GM19099 (cell line): ENCODE data around the gene SH3PXD2A.

Source experiments
- POLR2A ChIP-seq: IDR thresholded peaks from 3 replicates; pipeline ENCODE4 v1.6.1; 2011; ENCODE audit warnings: low read depth; ENCODE audit not compliant: insufficient read length; ENCODE audit errors: extremely low read depth

Gene SH3PXD2A

GRCh38 chr10:103885617-103886016 lies 30.2 kb upstream of the SH3PXD2A start:
- no peak for TF ChIP-seq POLR2A

GRCh38 chr10:103884681-103885139 lies 29.3 kb upstream of the SH3PXD2A start:
- no peak for TF ChIP-seq POLR2A

- no peak for TF ChIP-seq POLR2A
These were observed 27.1 kb upstream of the SH3PXD2A start for GRCh38 chr10:103882285-103883007.

GRCh38 chr10:103881416-103882284 lies 26.3 kb upstream of the SH3PXD2A start:
- no peak for TF ChIP-seq POLR2A

DNA sequence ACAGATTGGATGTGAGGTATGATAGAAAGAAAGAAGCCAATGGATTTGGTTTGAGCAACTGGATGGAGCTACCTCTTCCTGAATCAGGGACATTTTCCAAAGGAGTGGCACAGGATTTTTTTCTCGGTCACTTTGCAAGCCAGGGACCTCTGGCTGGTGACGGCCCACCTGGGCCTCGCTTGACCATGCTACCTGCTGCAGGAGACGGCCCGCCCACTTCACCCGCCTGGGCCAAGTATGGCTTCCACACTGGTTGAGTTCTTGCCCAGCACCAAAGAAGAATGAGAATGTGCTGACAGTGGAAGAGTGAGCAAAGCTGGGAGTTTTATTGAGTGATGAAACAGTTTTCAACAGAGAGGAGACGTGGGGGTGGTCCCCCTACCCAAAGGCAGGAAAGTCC lies 24.5 kb upstream of the SH3PXD2A start:
- TF ChIP-seq POLR2A: no peak

DNA sequence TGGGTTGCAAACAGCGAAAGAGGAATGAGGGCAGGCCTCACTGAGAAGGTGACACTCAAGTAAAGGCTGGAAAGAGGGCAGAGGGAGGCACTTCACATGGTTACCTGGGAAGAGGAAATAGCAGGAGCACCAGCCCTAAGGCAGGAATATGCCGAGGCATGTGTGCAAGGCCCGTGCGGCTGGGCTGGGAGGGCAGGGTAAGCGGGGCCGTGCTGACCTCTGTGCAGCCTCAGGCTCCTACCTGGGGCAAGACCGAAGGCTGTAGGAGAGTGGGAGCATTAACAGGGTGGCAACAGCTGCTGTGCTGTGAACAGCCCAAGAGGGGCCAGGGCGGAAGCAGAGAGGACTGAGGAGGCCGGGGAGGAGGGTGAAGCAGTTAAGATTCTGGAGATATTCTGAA lies 24.0 kb upstream of the SH3PXD2A start:
- TF ChIP-seq POLR2A: no peak

DNA sequence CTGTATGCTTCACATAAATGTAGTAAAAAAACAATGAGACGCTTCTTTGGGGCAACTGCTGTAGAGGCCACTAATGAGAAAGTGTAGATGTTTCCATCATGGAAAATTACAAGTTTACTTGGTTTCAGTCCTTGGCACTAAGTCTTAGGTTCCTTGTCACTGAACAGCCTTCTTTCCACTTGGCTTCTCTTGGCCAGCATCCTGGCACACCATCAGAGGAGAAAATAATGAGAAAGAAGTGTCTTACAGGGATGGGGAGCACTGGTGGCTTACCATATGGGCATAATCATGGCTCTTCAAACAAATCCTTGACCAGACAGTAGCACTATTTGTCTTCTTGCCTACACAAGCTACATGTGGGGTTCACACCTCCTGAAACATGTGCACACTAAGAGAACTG lies 22.5 kb upstream of the SH3PXD2A start:
- TF ChIP-seq POLR2A: no peak

GRCh38 chr10:103876155-103876554 lies 20.8 kb upstream of the SH3PXD2A start:
- no peak for TF ChIP-seq POLR2A

- no peak for TF ChIP-seq POLR2A
These were observed 19.4 kb upstream of the SH3PXD2A start for GRCh38 chr10:103874730-103875129.

DNA sequence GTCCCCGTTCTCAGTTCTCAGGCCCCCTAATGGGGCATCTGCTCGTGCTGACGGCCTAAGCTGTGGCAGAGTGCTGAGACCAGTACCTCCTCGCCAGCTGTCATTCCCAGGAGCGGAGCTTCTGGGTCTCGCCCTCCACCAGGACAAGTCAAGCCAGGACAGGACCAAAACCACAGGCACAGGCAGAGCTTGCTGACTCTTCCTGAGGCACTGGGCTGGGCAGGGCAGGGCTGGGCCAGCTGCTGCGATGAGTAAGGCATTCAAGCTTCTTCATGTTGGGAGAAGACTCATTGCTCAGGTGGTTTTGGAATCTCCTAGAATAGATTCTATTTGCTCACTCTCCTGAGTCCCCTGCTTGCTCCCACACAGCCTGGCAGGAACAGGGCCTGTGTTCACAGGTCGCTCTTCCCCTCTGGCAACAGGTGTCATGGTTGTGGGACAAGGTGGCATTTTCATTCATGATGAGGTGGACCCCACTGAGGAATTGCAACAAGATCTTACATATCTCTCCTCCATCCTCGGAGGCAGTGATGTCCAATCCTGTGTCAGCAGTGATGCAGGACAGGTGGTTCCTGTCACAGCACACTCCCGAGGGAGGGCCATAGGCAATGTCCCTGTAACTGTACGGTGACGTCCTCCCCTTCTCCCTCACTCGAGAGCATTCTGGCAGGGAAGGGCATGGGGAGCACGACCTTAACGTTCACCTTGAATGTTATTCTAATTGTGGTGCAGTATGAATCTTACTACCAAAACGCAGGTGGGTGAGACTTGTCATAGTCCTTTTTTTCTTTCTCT lies 17.0 kb upstream of the SH3PXD2A start:
- TF ChIP-seq POLR2A: no peak

DNA sequence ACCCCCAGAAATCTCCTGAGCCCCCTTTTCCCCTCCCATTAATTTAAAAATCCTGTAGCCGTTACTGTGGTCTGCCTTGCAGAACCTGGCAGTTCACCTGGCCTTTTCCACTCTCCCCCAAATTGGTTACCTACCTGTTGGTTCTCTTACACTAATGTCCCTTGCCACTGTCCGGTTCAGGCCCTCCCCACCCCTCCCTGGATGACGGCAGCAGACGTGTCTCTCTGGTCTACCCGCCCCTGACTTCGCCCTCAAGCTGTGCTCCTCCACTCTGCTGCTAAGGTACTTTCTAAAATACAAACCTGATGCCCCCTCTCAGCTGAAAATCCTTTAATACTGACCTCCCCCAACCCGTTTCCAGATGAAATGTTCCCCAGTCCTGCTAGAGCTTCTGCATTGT lies 15.6 kb upstream of the SH3PXD2A start:
- no peak for TF ChIP-seq POLR2A

DNA sequence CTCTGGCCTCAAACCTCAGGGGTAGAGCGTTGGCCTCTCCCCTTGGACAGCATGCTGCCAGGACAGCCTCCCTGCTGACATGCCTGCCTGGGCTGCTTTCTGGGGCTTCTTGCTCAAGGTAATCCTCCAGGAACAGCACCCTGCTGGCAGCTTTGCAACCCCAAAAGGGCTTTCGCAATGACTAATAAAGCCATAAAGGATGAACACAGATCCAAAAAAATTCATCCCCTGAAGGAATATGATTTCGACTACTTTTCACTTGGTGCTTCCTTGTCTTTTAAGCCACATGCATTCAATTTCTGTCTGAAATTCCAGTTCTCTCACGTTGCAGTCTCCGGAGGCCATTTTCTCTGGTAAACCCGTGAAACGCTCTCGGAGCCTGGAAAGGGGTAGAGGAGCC lies 15.1 kb upstream of the SH3PXD2A start:
- no peak for TF ChIP-seq POLR2A

GRCh38 chr10:103869336-103869735 lies 14.0 kb upstream of the SH3PXD2A start:
- no peak for TF ChIP-seq POLR2A

- no peak for TF ChIP-seq POLR2A
These were observed 12.8 kb upstream of the SH3PXD2A start for GRCh38 chr10:103868200-103868599.

DNA sequence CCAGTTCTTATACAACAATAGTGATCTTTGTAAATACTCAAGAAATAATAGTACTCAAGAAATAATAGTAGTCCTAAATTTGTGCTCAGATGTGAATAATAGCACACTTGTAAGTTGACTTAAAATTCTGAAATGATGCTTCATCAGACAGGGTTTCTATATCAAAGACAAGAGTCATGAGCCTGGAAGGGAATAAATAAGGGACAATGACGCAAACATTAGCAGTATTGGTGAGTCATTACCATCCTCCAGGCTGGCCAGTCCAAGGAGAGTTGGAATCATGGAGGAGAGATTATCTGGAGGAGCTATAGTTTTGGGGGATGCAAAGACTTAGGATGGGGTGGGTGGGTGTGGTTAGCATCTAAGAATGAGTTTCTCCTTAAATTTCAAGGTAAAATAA lies 6.1 kb upstream of the SH3PXD2A start:
- no peak for TF ChIP-seq POLR2A

DNA sequence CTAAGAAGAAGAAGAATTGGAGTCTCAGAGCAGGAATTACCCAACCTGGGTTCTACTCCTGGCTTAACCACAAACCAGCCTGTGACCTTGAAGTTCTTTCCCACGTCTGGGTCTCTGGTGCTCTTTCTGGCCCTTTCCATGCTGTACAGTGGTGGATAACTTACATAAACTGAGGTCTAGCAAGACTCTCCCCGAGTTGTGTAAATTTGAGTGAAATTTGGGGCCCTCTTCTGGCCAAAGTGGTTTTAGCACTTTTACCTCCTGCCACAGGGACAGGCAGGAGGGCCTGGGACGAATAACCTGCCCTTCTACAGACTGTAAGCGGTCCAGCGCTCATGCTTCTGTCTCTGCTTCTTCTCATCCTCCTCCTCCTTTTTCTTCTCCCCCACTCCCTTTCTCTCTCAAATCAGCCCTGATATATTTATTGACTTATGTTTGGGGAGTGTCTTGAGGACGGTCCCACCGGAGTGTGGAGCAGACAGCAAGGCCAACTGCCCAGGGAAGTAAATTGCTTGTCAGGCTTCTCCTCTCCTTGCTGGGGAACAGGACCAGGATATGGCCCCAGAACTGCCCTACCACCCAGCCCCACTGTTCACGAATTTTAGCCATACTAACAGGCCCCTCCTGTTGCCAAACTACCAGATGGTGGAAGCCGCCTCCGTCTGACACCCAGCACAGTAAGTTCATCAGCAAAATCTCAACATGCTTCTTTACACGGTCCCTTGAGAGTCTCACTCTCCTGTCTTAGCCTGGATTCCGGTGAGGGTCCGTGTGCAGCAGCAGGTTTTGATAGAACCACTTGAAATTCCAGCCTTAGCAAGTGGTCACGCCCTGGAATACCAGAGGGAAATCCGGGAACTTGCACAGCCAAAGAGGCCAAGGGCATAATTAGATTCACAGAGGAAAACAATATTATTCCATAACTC lies 4.0 kb upstream of the SH3PXD2A start:
- TF ChIP-seq POLR2A: no peak
